Stomach smooth muscle (tissue), 2 donors: ENCODE data around the gene ATRNL1.
"Not testable (repeated sequence)": the region's sequence is repeated elsewhere in the genome, so short reads cannot be mapped to it uniquely, and the experiment has no call there.

Source experiments
- H3K27ac ChIP-seq: one replicate; pipeline ENCODE4 v1.7.0; 2013; ENCODE audit warnings: mild to moderate bottlenecking, low read length, inconsistent platforms
- H3K27me3 ChIP-seq, 2 donors: one replicate each; pipeline ENCODE4 v1.7.0; 2013; ENCODE audit warnings: low read length in 2 of 2; ENCODE audit not compliant: insufficient read depth in 2 of 2, control insufficient read depth in 1 of 2
- H3K36me3 ChIP-seq, 2 donors: one replicate each; pipeline ENCODE4 v1.7.0; 2013; ENCODE audit warnings: low read length in 2 of 2; ENCODE audit not compliant: control insufficient read depth in 2 of 2, insufficient read depth in 2 of 2
- H3K4me1 ChIP-seq: one replicate; pipeline ENCODE4 v1.7.0; 2013; ENCODE audit warnings: low read length; ENCODE audit not compliant: control insufficient read depth, insufficient read depth
- H3K4me3 ChIP-seq, 2 donors: one replicate each; pipeline ENCODE4 v1.7.0; 2013; ENCODE audit warnings: low read length in 2 of 2
- H3K9ac ChIP-seq, 2 donors: one replicate each; pipeline ENCODE4 v1.7.0; 2013; ENCODE audit warnings: low read length in 2 of 2, mild to moderate bottlenecking in 1 of 2
- H3K9me3 ChIP-seq, 2 donors: one replicate each; pipeline ENCODE4 v1.7.0; 2013; ENCODE audit warnings: low read length in 2 of 2; ENCODE audit not compliant: control insufficient read depth in 2 of 2
- donor health status: healthy.
- donor health status: Pancreatic carcinoma.

Gene ATRNL1

GRCh38 chr10:115503546-115503945 lies 410.4 kb downstream of the ATRNL1 start:
- no peaks in the 10 kb centered on the region for H3K27me3 ChIP-seq
- no peak overlapping the region for H3K4me3 ChIP-seq
- H3K27ac ChIP-seq, result no peak overlapping the region
- no peak overlapping the region for H3K9ac ChIP-seq
- no peaks in the 10 kb centered on the region for H3K9me3 ChIP-seq
- no peaks in the 10 kb centered on the region for H3K4me1 ChIP-seq
- no peaks in the 10 kb centered on the region for H3K36me3 ChIP-seq

- Histone ChIP-seq H3K9ac (no peak overlapping the region), H3K36me3 (no peaks in the 10 kb centered on the region), H3K4me1 (no peaks in the 10 kb centered on the region), H3K27ac (no peak overlapping the region), H3K4me3 (no peak overlapping the region), H3K9me3 (no peaks in the 10 kb centered on the region), H3K27me3 (no peaks in the 10 kb centered on the region)
Observed at GRCh38 chr10:115514895-115515294, 421.7 kb downstream of the ATRNL1 start.

DNA sequence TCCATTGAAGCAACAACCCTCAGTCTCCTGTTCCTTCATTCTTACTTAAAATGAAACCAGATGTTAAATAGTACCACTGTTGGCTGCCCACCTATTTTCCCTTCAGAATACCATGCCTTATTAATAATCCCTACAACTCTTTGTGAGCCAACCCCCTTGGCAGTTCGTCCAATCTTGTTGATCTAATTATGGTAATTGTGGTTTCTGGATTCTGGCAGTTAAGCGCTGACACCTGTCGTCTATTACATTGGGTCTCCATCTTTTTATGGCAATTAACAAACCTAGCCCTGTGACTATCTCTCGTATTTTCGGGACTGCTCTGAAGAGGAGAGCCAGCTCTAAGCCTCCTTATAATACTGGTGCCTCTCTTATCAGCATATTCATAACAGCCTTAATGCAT lies 432.0 kb downstream of the ATRNL1 start:
- H3K9me3 ChIP-seq, result peaks cover 0 to 9% of the 10 kb centered on the region in 2 donors
- no peaks in the 10 kb centered on the region for H3K36me3 ChIP-seq
- H3K9ac ChIP-seq, result no peak overlapping the region
- H3K4me3 ChIP-seq, result no peak overlapping the region
- H3K27ac ChIP-seq, result no peak overlapping the region
- H3K27me3 ChIP-seq, result no peaks in the 10 kb centered on the region
- no peaks in the 10 kb centered on the region for H3K4me1 ChIP-seq

DNA sequence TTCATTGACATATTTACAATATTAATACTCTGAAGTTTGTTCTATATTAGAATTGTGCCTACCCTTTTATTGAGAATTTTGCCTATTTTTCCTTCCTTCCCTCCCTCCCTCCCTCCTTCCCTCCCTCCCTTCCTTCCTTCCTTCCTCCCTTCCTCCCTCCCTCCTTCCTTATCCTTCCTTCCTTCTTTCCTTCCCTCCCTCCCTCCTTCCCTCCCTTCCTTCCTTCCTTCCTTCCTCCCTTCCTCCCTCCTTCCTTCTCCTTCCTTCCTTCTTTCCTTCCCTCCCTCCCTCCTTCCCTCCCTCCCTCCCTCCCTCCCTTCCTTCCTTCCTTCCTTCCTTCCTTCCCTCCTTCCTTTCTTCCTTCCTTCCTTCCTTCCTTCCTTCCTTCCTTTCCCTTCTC lies 434.5 kb downstream of the ATRNL1 start:
- H3K9me3 ChIP-seq, H3K27ac ChIP-seq, H3K4me3 ChIP-seq, H3K36me3 ChIP-seq, H3K4me1 ChIP-seq, H3K27me3 ChIP-seq, H3K9ac ChIP-seq: not testable (repeated sequence)

DNA sequence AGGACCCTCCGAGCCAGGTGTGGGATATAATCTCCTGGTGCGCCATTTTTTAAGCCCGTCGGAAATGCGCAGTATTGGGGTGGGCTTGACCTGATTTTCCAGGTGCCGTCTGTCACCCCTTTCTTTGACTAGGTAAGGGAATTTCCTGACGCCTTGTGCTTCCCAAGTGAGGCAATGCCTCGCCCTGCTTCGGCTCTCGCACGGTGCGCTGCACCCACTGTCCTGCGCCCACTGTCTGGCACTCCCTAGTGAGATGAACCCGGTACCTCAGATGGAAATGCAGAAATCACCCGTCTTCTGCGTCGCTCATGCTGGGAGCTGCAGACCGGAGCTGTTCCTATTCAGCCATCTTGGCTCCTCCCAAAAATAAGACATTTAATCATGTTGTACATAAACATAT lies 443.2 kb downstream of the ATRNL1 start:
- not testable (repeated sequence) for H3K27ac ChIP-seq

GRCh38 chr10:115539142-115539762 lies 446.1 kb downstream of the ATRNL1 start:
- no peak overlapping the region for H3K9ac ChIP-seq
- no peak overlapping the region for H3K4me3 ChIP-seq
- no peaks in the 10 kb centered on the region for H3K4me1 ChIP-seq
- no peaks in the 10 kb centered on the region for H3K27me3 ChIP-seq
- no peak overlapping the region for H3K27ac ChIP-seq
- no peaks in the 10 kb centered on the region for H3K9me3 ChIP-seq
- no peaks in the 10 kb centered on the region for H3K36me3 ChIP-seq

More for the DNA sequence above, 443.2 kb downstream of the ATRNL1 start:
- not testable (repeated sequence) for H3K9me3 ChIP-seq, H3K4me1 ChIP-seq, H3K27me3 ChIP-seq, H3K9ac ChIP-seq, H3K4me3 ChIP-seq, H3K36me3 ChIP-seq

- H3K36me3 ChIP-seq, result no peaks in the 10 kb centered on the region
- no peaks in the 10 kb centered on the region for H3K9me3 ChIP-seq
- no peaks in the 10 kb centered on the region for H3K27me3 ChIP-seq
- no peak overlapping the region for H3K9ac ChIP-seq
- no peak overlapping the region for H3K4me3 ChIP-seq
- no peak overlapping the region for H3K27ac ChIP-seq
- H3K4me1 ChIP-seq, result no peaks in the 10 kb centered on the region
Observed at GRCh38 chr10:115555887-115556402, 462.8 kb downstream of the ATRNL1 start.

DNA sequence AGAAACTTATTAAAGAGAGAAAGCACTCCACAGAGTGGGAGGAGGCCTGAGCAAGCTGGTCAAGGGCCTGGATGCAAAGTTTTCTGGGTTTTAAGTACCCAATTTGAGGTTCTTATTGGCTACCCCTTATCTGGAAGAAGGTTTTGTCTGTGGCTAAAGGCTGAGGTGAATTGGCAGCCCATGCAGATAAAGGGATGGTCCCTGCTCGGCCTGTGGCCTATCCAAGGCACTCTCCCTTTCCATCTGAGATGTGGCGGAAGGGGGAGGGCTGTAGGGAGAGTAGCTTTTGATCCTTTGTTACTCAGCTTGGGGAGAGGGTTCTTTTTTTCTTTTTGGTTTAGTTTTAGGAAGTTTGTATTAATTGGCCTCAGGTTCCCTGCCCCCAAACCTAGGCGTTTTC lies 465.1 kb downstream of the ATRNL1 start:
- no peaks in the 10 kb centered on the region for H3K27me3 ChIP-seq
- H3K9me3 ChIP-seq, result no peaks in the 10 kb centered on the region
- no peak overlapping the region for H3K27ac ChIP-seq
- H3K36me3 ChIP-seq, result no peaks in the 10 kb centered on the region
- no peaks in the 10 kb centered on the region for H3K4me1 ChIP-seq
- no peak overlapping the region for H3K9ac ChIP-seq
- no peak overlapping the region for H3K4me3 ChIP-seq

DNA sequence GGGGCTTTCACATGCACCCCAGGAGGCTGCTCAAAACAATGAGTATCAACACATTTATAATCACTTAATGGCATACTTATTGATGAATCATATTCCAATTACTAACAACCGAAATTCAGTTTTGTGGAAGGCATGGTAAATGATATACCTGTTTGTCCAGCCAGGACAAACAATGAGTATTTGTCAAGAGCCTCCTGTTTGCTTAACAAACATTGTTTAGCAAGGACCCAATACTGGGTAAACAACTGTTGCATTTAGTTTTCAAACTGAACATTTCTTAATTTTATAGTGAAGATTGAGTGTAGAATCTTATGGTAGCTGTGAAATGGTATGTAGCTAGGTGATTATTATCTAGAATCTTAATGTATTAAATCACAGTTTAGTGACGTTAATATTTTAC lies 473.7 kb downstream of the ATRNL1 start:
- Histone ChIP-seq H3K4me3 (no peak overlapping the region), H3K36me3 (no peaks in the 10 kb centered on the region), H3K27ac (no peak overlapping the region), H3K9me3 (no peaks in the 10 kb centered on the region), H3K27me3 (no peaks in the 10 kb centered on the region), H3K4me1 (no peaks in the 10 kb centered on the region), H3K9ac (no peak overlapping the region)

DNA sequence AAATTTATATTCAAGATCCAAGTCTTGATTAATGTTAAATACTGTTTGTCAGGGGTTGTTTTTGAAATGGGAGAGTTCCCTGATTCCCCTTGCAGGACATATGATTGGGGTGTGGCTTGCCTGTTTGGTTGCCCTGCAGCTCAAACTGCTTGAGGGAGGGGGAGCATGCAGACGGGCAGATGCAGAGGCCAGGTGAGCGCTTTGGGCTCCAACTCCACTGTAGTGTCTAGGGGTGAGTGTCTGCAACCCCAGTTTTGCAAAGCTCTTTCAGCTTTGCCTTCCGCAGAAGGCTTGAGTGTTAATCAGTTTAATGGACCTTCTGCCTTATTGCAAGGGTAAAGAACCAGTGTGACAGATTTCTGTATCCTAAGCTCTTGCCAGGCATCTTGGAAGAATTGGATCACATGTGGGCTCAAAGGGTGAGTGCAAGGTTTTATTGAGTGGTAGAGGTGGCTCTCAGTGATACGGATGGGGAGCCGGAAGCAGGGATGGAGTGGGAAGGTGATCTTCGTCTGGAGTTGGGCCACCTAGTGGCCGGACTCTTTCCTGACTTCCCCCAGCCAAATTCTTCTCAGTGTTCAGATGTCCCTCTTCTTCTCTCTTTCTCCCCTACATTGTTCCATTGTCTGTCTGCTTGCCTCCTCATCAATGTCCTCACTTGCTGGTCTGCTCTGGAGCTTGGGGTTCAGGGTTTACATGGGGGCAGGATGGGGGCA lies 479.7 kb downstream of the ATRNL1 start:
- Histone ChIP-seq H3K27ac (no peak overlapping the region), H3K9me3 (no peaks in the 10 kb centered on the region), H3K4me3 (no peak overlapping the region), H3K27me3 (no peaks in the 10 kb centered on the region), H3K9ac (no peak overlapping the region), H3K4me1 (no peaks in the 10 kb centered on the region), H3K36me3 (no peaks in the 10 kb centered on the region)

GRCh38 chr10:115580239-115580638 lies 487.1 kb downstream of the ATRNL1 start:
- Histone ChIP-seq H3K4me1 (no peaks in the 10 kb centered on the region), H3K27ac (no peak overlapping the region), H3K36me3 (no peaks in the 10 kb centered on the region), H3K9me3 (no peaks in the 10 kb centered on the region), H3K9ac (no peak overlapping the region), H3K4me3 (no peak overlapping the region), H3K27me3 (no peaks in the 10 kb centered on the region)
